HG02678 (cell line): ENCODE results near the gene ARPC2.
A peak's percentile ranks its signal among the peaks of the same experiment; 100 is the strongest.

ENCODE experiments used
- ATAC-seq: cut with Tn5 transposase; IDR thresholded peaks from one replicate; pipeline ENCODE4 v1.9.1; 2021; ENCODE audit warnings: mild to moderate bottlenecking, moderate library complexity; ENCODE audit not compliant: unreplicated experiment

The ARPC2 gene

DNA sequence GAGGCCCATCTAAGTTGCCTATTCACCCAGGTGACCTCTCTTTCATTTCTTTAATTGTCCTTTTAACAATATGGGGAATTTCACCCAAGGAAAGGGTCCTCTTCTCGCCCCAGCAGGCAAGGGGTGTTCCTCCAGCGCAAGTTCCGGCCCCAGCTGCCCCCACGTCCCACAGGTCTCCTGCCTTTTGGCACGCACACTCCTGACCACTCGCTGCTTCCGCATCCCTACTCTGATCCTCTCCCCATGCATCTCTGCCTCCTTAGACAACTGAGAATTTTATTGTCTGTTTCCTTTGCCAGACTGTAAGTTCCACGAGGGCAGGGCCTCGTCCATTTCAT is 684 bp upstream of the ARPC2 start:
- ATAC-seq: no peak

DNA sequence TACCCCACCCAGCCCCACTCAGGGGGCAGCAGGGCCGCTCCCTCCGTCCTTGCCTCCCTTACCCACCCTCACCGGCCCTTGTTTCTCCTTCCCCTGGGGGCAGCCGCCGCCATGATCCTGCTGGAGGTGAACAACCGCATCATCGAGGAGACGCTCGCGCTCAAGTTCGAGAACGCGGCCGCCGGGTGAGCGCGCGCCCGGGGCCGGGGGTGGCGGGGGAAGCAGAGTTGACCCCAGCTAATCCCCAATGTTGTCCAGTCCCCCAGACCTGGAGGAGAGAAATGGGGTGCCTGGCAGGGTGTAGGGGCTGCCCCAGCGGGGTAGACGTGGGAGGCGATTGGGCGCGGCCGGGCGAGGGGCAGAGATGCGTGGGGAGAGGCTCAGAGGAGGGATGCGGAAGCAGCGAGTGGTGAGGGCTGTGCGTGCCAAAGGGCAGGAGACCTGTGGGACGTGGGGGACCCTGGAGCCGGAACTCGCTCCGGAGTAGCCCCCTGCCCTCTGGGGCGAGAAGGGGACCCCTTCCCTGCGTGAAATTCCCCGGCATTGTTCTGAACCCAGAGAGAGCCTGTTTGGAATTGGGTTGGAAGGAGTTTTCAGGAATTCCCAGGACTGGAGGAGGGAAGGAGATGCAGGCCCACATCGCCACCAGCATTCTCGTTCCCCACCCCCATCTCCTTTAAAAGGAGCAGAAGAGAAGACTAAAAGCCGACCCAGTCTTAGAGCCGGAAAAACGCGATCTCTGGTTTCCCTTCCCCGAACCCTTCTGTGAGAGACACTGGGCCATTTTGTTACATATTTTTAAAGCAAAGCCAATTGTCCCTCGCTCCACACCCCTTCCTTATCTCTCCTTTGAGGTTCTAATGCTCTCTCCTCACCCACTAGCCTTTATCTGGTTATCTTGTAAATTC is 625 bp downstream of the ARPC2 start:
- peak; percentile 30 for ATAC-seq

DNA sequence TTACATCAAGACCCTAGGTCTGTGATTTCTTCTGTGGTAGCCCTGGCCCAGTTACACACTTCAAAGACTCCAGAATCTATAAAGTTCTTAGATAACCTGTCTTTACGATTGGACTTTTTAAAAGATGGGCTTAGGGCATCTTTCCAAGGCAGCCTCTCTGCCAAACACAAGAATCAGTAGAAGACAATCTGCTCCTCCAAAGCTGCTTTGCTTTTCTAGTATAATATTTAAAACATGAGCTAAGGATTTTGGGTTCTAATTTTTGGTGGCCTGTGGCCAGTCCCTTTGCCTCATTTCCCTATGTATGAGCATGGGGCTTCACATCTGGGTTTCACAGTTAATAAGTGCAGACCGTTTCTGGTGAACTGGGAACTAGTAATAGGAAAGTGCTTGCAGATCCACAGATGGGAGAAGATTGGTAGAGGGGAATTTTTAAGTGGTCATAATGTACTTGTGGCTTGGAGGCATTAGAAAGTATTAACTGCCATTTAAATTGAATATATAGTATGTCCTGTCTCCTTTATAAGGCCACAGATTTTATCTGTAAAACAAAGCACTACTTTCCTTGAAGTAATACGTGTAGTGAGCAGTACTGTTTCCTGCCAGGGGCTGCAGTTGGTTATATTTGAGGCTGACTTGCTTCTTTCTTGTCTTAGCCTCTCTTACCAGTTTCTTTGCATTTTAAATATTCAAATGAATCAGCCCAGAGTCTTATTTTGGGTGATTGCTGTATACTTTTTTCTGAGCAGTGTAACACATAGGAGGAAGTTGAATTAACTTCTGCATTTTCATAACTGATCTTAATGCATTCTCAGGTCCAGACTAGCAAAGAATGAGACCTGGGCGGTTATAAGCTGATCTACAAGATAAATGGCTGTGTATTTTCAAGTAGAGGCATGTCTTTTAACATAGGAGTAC is 1.5 kb downstream of the ARPC2 start:
- ATAC-seq: peak; percentile 45

DNA sequence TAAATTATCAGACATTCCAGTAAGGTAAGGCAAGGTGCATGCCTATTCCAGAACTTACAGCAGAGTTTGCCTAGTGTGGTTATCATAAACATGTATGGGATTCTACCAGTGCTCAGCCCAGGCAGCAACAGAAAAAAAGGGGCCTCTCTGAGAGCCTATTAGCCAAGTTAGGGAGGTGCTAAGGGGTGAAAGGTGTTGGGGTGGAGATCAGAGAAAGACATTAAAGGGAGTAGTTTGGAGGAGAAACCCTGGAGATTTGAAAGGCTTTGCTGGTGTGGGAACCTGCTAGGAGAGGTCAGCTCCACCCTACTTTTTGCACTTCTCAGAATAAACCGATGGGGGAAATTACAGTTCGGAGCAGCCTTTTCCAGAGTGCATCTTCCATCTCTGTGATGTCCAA is 2.9 kb downstream of the ARPC2 start:
- ATAC-seq: no peak

DNA sequence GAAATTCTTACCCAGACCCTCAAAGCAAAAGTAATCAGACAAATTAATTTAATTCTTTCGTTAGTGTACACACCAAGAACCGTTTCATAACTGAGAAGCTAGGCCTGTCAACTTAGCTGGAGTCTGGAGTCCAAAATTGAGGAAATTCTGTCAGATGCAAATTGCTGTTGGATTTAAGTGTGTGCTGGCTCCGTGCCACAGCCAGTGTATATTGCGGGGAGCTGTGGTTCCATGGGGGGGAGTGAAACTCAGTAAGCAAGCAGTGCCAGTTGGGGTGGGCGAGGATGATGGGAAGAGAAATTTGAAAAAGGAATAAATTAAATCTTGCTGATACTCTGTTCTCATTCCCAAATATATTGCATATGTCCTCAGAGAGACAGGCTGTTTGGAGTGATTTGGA is 4.0 kb downstream of the ARPC2 start:
- ATAC-seq: no peak

DNA sequence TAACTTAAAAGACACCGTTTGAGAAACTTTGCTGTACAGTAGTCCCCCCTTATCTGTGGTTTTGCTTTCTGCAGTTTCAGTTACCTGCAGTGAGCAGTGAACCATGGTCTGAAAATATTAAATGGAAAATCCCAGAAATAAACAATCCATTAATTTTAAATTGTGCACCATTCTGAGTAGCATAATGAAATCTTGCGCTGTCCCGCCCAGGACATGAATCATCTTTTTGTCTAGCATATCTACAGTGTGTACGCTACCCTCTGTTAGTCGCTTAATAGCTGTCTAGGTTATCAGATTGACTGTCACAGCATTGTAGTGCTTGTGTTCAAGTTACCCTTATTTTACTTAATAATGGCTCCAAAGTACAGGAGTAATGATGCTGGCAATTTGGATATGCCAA is 6.1 kb downstream of the ARPC2 start:
- no peak for ATAC-seq

DNA sequence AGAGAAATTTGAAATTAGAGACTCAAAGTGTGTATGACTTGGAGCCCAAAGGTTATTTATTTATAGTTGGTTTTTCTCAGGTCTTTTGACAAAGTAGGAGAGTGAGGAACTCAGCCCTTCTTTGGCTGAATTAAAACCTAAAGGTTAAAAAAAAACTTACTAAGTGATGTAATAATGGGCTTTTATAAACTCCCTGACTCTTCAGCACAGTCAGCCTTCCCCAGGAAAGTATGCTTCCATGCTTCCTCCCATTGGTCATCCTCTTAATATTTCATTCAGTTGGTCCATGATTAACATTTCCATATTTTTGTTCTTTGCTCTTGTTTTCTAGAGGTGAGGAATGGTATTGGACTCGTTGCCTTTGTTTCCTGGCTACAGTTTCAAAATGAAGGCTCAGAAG is 7.2 kb downstream of the ARPC2 start:
- no peak for ATAC-seq

DNA sequence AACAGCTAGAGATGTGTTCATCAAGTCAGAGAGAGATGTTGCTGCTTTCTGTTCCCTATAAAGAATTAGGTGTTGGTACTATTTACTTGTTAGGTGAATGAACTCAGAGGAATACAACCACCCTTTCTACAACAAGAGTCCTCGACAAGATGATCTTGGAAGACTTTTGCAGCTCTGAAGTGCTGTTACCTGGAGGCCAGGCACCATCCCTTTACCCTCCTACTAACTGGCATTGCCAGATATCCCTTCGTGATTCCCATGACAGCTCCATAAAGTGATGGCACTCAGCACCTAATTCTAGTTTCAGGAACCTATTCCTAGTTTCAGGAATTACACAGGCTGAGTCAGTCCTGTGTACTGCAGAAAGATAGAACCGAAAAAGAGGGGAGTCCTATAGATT is 9.9 kb downstream of the ARPC2 start:
- ATAC-seq: no peak

DNA sequence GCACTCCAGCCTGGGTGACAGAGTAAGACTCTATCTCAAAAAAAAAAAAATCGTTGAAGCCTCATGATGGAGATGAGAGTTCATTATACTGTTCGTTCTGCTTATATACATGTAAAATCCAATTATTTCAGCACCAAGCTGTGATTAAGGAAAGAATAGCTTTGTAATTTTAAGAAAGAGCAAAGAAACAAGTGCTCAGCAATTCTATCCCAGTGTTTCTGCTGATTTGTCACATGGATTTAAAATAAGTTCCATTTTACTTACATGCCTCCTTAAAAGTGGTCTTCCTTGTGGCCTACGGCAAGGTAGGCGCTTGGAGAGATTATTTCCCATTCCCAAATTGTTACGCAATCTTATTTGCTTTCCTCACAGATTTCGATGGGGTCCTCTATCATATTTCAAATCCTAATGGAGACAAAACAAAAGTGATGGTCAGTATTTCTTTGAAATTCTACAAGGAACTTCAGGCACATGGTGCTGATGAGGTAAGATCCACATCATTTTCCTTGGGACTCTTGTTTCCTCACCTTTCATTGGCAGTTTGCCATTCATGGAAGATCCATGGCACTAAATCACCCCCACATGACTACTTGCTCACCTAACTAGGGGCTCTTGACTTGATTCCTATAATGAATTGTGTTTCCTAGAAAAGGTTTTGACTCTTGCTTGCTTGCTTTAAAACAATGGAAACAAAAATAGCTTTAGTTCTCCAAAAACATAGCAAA is 11.5 kb downstream of the ARPC2 start:
- ATAC-seq: no peak

DNA sequence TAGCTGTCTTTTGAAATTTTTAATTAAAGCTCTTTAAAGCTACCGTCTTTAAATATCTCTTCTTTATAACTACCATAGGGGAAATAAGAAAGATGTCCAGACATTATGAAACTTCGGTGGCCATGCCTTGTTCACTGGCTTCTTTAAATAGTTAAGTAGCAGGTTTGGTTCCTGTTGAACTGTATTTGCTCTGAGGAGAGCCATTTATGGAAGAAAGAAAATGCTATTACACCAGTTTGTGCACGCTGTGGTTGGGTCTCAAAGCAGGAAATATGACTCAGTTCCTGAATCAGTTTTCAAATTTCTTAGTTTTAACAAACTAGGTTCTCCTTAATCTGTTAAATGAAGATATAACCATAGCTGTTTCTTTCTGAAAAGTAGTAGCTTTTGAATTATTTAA is 12.2 kb downstream of the ARPC2 start:
- peak; percentile 86 for ATAC-seq

DNA sequence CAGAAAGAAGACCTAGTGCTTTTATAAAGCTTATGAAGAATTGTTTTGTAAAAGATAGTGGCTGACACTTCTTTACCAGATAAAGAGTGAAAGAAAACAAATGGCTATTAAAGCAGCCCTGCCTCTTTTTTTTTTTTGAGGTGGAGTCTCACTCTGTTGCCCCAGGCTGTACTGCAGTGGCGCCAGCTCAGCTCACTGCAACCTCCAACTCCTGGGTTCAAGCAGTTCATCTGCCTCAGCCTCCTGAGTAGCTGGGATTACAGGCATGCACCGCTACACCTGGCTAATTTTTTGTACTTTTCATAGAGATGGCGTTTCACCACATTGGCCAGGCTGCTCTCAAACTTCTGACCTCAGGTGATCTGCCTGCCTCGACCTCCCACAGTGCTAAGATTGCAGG is 12.9 kb downstream of the ARPC2 start:
- no peak for ATAC-seq

DNA sequence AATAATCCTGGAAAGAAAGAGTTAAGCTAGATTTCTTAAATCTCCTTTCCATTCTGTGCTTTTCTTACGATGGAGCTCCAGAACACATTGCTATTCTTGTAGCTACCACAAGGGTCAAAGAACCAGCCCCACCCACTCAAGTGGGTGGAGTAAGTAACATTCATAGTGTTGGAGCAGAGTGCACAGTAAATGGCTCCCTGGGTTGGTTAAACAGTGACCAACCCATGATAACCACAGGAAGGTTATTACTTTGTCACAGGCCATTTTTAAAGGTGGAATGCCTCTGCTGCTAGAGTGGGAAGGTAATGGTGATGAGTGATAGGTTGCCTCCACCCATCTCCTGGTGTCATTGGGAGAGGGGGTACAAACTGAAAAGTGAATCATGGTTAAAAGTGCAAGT is 13.9 kb downstream of the ARPC2 start:
- ATAC-seq: peak; percentile 54

DNA sequence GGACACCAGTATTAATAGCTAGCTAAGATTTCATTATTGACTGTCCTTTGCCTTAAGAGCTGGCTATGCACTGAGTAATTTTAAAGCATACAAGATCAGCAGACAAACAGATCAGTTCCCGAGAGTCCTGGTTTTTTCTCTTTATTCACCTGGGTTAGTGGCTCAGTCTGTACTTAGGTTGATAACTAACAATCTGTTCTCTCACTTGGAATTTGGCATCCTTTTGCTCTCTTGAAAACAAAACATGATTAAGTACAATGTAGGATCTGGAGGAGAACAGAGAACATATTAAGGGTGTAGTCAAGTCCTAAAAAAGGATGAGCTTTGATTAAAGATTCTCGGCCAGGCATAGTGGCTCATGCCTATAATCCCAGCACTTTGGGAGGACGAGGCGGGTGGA is 16.6 kb downstream of the ARPC2 start:
- ATAC-seq: no peak

DNA sequence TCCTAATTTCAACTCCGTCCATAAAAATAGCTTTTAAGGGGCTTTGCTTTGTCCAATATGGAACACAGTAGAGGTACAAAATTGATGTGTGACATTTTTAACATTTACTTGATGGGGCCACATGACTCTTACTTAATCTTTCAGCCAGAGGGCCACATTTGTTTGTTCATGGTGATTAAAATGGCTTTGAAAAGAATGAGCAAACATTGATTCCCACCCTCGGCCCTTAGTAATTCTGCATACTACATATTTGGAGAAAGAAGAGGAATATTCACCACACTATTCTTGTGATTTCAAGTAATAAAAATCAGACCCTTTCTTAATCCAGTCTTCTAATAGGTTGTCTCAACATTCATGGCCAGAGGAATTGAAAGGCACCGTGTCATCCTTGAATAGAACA is 17.5 kb downstream of the ARPC2 start:
- ATAC-seq: no peak

DNA sequence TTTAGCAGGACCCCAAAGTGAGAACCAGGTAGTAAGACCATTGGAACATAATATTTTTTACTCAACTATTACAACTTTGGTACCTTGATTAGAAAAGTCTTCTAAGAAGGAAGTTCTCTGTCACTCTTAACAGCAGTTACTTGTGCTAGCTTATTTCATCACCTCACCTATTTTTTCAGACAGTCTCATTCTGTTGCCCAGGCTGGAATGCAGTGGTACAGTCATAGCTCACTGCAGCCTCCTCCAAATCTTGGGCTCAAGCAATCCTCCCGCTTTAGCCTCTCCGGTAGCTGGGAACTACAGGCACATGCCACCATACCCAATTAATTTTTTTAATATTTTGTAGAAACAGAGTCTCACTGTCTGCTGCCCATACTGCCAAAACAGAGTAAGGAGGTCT is 18.0 kb downstream of the ARPC2 start:
- ATAC-seq: no peak

DNA sequence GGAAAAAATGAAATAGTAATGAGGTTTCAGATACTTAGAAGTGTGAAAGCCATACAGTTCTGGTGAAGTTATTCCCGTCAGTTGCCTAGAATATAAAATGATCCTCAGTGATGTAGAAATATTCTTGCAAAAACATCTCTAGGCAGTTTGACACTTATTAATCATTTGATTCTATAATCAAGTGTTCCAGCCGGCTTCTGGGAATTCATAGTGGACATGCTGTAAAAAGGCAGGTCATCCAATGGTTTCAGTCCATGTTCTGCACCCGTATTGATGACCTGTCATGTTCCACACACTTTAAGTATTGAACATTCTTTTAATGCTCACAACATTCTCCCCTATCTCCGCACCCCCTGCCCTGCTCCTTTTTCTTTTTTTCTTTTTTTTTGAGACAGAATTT is 19.8 kb downstream of the ARPC2 start:
- ATAC-seq: no peak

DNA sequence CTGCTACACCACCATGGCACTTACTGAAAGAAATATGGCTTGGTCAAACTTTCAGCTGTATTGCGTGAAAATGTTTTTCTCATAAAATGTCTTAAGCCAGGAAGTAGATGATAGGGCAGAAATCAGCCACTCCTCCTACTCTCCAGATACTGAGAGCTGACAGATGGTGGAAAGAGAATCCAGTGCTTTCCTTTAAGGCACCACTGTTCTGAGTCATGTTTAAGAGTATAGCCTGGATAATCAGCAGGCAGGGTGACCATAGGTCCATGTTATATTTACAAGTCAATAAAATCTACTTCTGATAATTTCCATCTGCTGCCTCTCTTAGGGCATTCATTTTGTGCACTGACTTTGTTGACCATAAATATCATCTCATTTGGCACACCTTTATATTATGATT is 21.9 kb downstream of the ARPC2 start:
- ATAC-seq: no peak

DNA sequence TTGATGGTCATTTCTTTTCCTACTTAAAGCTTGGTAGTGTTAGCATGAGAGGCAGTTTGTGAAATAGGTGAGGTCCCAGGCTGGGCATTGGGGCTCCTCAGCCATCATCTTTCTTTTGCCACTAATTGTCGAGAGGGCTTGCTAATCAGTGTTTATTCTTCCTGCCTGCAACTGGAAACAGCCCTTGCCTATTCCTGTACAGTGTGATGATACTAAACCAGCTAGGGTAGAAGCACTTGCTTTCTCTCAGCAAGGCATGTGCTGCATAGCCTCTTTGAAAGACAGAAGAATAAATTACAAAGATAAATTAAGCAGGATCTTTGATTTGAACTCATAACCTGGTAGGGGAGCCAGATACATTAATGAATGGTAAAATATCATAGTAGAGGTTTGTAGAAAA is 27.2 kb downstream of the ARPC2 start:
- ATAC-seq: no peak

DNA sequence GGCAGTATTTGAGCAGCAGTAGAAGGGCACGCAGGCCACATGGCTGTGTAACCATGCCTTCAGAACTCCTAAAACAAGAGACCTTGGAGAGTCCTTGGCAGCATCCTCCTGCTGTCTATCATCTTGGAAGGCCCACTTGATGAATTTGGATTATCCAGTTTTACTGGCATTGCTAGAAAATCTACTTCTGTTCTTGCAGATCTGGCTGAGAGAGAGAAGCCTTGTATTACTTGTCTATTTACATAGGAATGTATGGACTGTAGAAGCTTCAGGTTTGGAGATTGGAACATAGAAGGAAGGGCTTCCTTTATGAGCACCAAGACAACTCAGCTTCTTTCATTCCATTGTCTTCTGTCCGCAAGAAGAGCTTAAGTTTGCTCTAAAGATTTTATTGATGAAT is 27.7 kb downstream of the ARPC2 start:
- no peak for ATAC-seq

DNA sequence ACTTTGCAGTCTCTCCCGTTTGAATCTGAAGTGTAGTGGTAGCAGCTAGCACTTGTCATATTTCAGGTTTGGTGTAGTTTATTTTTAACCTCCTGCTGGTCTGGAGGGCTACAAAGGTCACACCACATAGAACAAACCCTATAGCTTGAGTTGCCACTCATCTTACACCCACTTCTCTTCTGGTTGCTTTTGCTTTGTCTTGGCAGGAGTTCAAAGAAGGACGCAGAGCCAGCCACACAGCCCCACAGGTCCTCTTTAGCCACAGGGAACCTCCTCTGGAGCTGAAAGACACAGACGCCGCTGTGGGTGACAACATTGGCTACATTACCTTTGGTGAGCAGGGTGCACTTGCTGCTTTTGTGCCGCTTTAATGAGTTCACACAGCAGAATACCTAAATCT is 28.2 kb downstream of the ARPC2 start:
- no peak for ATAC-seq

DNA sequence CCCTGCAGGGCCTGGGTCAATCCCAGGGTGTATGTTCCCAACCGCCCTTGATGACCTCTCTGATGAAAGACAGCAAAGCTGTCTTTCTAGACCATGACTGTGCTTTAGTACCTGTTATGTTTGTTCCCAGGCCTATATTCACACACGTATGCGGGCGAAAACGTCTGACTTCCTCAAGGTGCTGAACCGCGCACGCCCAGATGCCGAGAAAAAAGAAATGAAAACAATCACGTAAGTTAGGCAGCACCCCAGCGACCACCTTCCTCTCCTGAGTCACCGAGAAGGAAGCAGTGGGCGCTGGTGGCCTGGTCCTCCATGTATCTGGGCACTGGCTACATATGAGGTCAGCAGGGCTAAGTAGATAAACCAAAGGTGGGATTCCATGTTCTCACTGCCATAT is 32.7 kb downstream of the ARPC2 start:
- ATAC-seq: no peak
